HepG2 (cell line): ENCODE data around the gene MND1. TPM values are rescaled to one million over a fixed set of nuclear protein-coding genes. Genes with fewer than 3 reads are reported as not detected.

Experiments used
- AHR ChIP-seq: IDR thresholded peaks from 2 replicates; pipeline ENCODE4 v1.6.1; 2018; ENCODE audit warnings: missing genetic modification reagents, missing compliant biosample characterization
- CSRNP2 ChIP-seq: sonication (generic); formaldehyde crosslinking; conservative IDR thresholded peaks from 2 replicates; pipeline ENCODE4 v1.8.0; 2022; ENCODE audit warnings: low read depth, missing genetic modification reagents
- GLI4 ChIP-seq: sonication (generic); formaldehyde crosslinking; IDR thresholded peaks from 2 replicates; pipeline ENCODE4 v1.5.1; 2020; ENCODE audit warnings: missing genetic modification reagents, mild to moderate bottlenecking, moderate library complexity, borderline replicate concordance
- HDAC2 ChIP-seq: sonication (generic); formaldehyde crosslinking; IDR thresholded peaks from 2 replicates; pipeline ENCODE4 v1.4.0; 2020; ENCODE audit warnings: missing genetic modification reagents
- MAFF ChIP-seq: IDR thresholded peaks from 2 replicates; pipeline ENCODE4 v1.6.1; 2011; ENCODE audit warnings: low read depth, low read length, improper control_type of control experiment
- NCOA1 ChIP-seq: sonication (generic); formaldehyde crosslinking; IDR thresholded peaks from 2 replicates; pipeline ENCODE4 v1.9.0; 2021; ENCODE audit warnings: missing genetic modification reagents
- POLR2A ChIP-seq, 2 experiments: IDR thresholded peaks; 2 replicates each; pipeline ENCODE4 v1.6.1; 2011; ENCODE audit warnings: low read depth in 2 of 2, low read length in 2 of 2, mild to moderate bottlenecking in 1 of 2, moderate library complexity in 1 of 2; ENCODE audit not compliant: insufficient read depth in 1 of 2
- POLR2G ChIP-seq: fragments of 200-400 bp; formaldehyde crosslinking; IDR thresholded peaks from 2 replicates; pipeline ENCODE4 v1.6.1; 2018; ENCODE audit warnings: mild to moderate bottlenecking, low read depth, low read length, moderate library complexity
- RERE ChIP-seq: IDR thresholded peaks from 2 replicates; pipeline ENCODE4 v1.6.1; 2016; ENCODE audit warnings: low read depth, missing genetic modification reagents, missing compliant biosample characterization
- TCF7 ChIP-seq: sonication (generic); IDR thresholded peaks from 2 replicates; pipeline ENCODE4 v1.6.1; 2016; ENCODE audit warnings: antibody characterized with exemption, low read depth
- ZBTB34 ChIP-seq: sonication (generic); formaldehyde crosslinking; IDR thresholded peaks from 2 replicates; pipeline ENCODE4 v1.8.0; 2022; ENCODE audit warnings: mild to moderate bottlenecking, missing genetic modification reagents
- ZNF260 ChIP-seq: sonication (generic); formaldehyde crosslinking; IDR thresholded peaks from 2 replicates; pipeline ENCODE4 v1.4.0; 2020; ENCODE audit warnings: missing genetic modification reagents, low read depth, mild to moderate bottlenecking, borderline replicate concordance
- ZNF547 ChIP-seq: sonication (generic); formaldehyde crosslinking; IDR thresholded peaks from 2 replicates; pipeline ENCODE4 v1.5.1; 2020; ENCODE audit warnings: mild to moderate bottlenecking, missing genetic modification reagents
- ZSCAN21 ChIP-seq: sonication (generic); formaldehyde crosslinking; IDR thresholded peaks from 2 replicates; pipeline ENCODE4 v1.8.0; 2022; ENCODE audit warnings: mild to moderate bottlenecking, missing genetic modification reagents, moderate library complexity, borderline replicate concordance
- polyA plus RNA-seq, 8 experiments: library from polyadenylated mRNA; depleted of rRNA in 3 of 8; stranded (reverse) in 7 of 8; unstranded in 1 of 8; fragments of >200 nt; fragmentation: Illumina TruSeq in 4 of 8; extraction: Trizol in 4 of 8; gene quantifications; 2 replicates each; pipeline versions ENCODE4 v1.2.1 to v1.2.3, GENCODE V29; 2011 to 2016; ENCODE audit warnings: low read depth in 4 of 8, missing spikeins in 1 of 8, mixed read lengths in 1 of 8; ENCODE audit not compliant: insufficient read depth in 1 of 8
- total RNA-seq, 5 experiments: library from RNA; depleted of rRNA; stranded (reverse); fragments of >200 nt; fragmentation: Illumina TruSeq; extraction: Trizol; gene quantifications; 2 replicates each; pipeline ENCODE4 v1.2.3, GENCODE V29; 2016; ENCODE audit warnings: low read depth in 1 of 5
- TF ChIP-seq, protein P1 (sequence below): sonication (generic); formaldehyde crosslinking; IDR thresholded peaks from 2 replicates; pipeline ENCODE4 v1.8.0; 2023; ENCODE audit warnings: mild to moderate bottlenecking, missing genetic modification reagents
- TF ChIP-seq, protein P2 (sequence below): sonication (generic); formaldehyde crosslinking; IDR thresholded peaks from 2 replicates; pipeline ENCODE4 v1.4.0; 2020; ENCODE audit warnings: missing genetic modification reagents

Gene MND1
- total and polyA plus RNA-seq, 2 of the 13 experiments (the other 11 are each of a cell fraction or from before 2014, with no cell fraction given), result 4.8 to 30.7 TPM

GRCh38 chr4:153345012-153345981 lies 809 bp downstream of the MND1 start (continued):
- TF ChIP-seq ZBTB34 (CRISPR knock-in tag) (0 out of 2 replicates have a peak, but pooled peaks have one; percentile 34), HDAC2 (no peak), POLR2A (IDR thresholded peaks at IDR 0.05; ENCODE audit: insufficient read depth in 1 of 2, low read depth in 2 of 2, low read length in 2 of 2) (peak in 1 of 2 experiments; percentile 44; a peak in 2 of 4 replicates), AHR (no peak), ZNF547 (CRISPR knock-in tag) (peak; percentile 12; the same call in 1 of the 2 replicates), POLR2G (0 out of 2 replicates have a peak, but pooled peaks have one; percentile 18), ZNF260 (CRISPR knock-in tag) (no peak), ZSCAN21 (CRISPR knock-in tag) (no peak), RERE (CRISPR knock-in tag) (no peak), NCOA1 (no peak), GLI4 (0 out of 2 replicates have a peak, but pooled peaks have one; percentile 8), MAFF (no peak), CSRNP2 (CRISPR knock-in tag) (no peak), TCF7 (no peak)
- TF ChIP-seq, protein P1, sequence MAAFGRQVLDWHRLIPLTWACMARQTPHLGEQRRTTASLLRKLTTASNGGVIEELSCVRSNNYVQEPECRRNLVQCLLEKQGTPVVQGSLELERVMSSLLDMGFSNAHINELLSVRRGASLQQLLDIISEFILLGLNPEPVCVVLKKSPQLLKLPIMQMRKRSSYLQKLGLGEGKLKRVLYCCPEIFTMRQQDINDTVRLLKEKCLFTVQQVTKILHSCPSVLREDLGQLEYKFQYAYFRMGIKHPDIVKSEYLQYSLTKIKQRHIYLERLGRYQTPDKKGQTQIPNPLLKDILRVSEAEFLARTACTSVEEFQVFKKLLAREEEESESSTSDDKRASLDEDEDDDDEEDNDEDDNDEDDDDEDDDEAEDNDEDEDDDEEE (CRISPR knock-in tag), result 0 out of 2 replicates have a peak, but pooled peaks have one; percentile 34
- TF ChIP-seq, protein P2, sequence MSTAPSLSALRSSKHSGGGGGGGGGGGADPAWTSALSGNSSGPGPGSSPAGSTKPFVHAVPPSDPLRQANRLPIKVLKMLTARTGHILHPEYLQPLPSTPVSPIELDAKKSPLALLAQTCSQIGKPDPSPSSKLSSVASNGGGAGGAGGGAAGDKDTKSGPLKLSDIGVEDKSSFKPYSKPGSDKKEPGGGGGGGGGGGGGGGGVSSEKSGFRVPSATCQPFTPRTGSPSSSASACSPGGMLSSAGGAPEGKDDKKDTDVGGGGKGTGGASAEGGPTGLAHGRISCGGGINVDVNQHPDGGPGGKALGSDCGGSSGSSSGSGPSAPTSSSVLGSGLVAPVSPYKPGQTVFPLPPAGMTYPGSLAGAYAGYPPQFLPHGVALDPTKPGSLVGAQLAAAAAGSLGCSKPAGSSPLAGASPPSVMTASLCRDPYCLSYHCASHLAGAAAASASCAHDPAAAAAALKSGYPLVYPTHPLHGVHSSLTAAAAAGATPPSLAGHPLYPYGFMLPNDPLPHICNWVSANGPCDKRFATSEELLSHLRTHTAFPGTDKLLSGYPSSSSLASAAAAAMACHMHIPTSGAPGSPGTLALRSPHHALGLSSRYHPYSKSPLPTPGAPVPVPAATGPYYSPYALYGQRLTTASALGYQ (CRISPR knock-in tag), result no peak
